Neural cell (in vitro differentiated cells): ENCODE results near the gene MOCS2. TPM values are rescaled to one million over a fixed set of nuclear protein-coding genes. Genes with fewer than 3 reads are reported as not detected.

Experiments used
- H2AFZ ChIP-seq: fragments of 200-600, 300-800 bp; sonication (generic), shearing (Covaris generic); 2 replicates; pipeline ENCODE4 v1.6.0; 2014; ENCODE audit warnings: low read depth, mild to moderate bottlenecking, antibody characterized with exemption, low read length, moderate library complexity
- H3F3A ChIP-seq: fragments of 200-600 bp; shearing (Covaris generic); 2 replicates; pipeline ENCODE4 v1.6.1; 2016; ENCODE audit warnings: mild to moderate bottlenecking, moderate library complexity, mixed read lengths, antibody characterized with exemption, low read length; ENCODE audit not compliant: insufficient read depth, poor library complexity, severe bottlenecking
- H3K27ac ChIP-seq: fragments of 200-600, 300-800 bp; sonication (generic), shearing (Covaris generic); 2 replicates; pipeline ENCODE4 v1.5.1; 2014; ENCODE audit warnings: mild to moderate bottlenecking, low read length, moderate library complexity
- H3K27me3 ChIP-seq: fragments of 300-800, 200-600 bp; sonication (generic), shearing (Covaris generic); 2 replicates; pipeline ENCODE4 v1.6.0; 2014; ENCODE audit warnings: mild to moderate bottlenecking, low read depth, low read length, moderate library complexity; ENCODE audit not compliant: insufficient read depth
- H3K36me3 ChIP-seq: fragments of 300-800, 200-600 bp; sonication (generic), shearing (Covaris generic); 2 replicates; pipeline ENCODE4 v1.5.1; 2014; ENCODE audit warnings: mild to moderate bottlenecking, antibody characterized with exemption, low read length, moderate library complexity; ENCODE audit not compliant: insufficient read depth
- H3K4me2 ChIP-seq: fragments of 300-800, 200-600 bp; sonication (generic), shearing (Covaris generic); 2 replicates; pipeline ENCODE4 v1.6.0; 2014; ENCODE audit warnings: mild to moderate bottlenecking, low read length
- H3K4me3 ChIP-seq: fragments of 300-800, 200-600 bp; sonication (generic), shearing (Covaris generic); 2 replicates; pipeline ENCODE4 v1.5.1; 2014; ENCODE audit warnings: mild to moderate bottlenecking, low read length, moderate library complexity
- H3K79me2 ChIP-seq: fragments of 200-600 bp; shearing (Covaris generic); replicated peaks from 2 replicates; pipeline ENCODE4 v1.6.0; 2014; ENCODE audit warnings: mild to moderate bottlenecking, low read length, moderate library complexity; ENCODE audit not compliant: insufficient read depth
- H3K9ac ChIP-seq: fragments of 300-800, 200-600 bp; sonication (generic), shearing (Covaris generic); 2 replicates; pipeline ENCODE4 v1.6.1; 2016; ENCODE audit warnings: mild to moderate bottlenecking, low read length, mixed read lengths
- H3K9me2 ChIP-seq: fragments of 200-600 bp; shearing (Covaris generic); 2 replicates; pipeline ENCODE4 v1.6.1; 2016; ENCODE audit warnings: mild to moderate bottlenecking, low read length, mixed read lengths; ENCODE audit not compliant: insufficient read depth
- H3K9me3 ChIP-seq: fragments of 200-600, 300-800 bp; sonication (generic), shearing (Covaris generic); 2 replicates; pipeline ENCODE4 v1.6.1; 2016; ENCODE audit warnings: mild to moderate bottlenecking, mixed run types, low read length, moderate library complexity, mixed read lengths
- H4K20me1 ChIP-seq: fragments of 200-600 bp; shearing (Covaris generic); 2 replicates; pipeline ENCODE4 v1.6.1; 2016; ENCODE audit warnings: mild to moderate bottlenecking, mixed run types; ENCODE audit not compliant: insufficient read depth
- CTCF ChIP-seq: fragments of 450-650 bp; IDR thresholded peaks from 2 replicates; pipeline ENCODE4 v1.5.1; 2014; ENCODE audit warnings: antibody characterized with exemption, mild to moderate bottlenecking, moderate library complexity; ENCODE audit not compliant: poor library complexity, severe bottlenecking
- EP300 ChIP-seq: fragments of 450-650 bp; conservative IDR thresholded peaks from 2 replicates; pipeline ENCODE4 v1.6.1; 2014; ENCODE audit warnings: antibody characterized with exemption, mild to moderate bottlenecking, moderate library complexity; ENCODE audit not compliant: poor library complexity, severe bottlenecking
- EZH2 ChIP-seq: fragments of 200-600, 300-800 bp; shearing (Covaris generic), sonication (generic); IDR thresholded peaks from 2 replicates; pipeline ENCODE4 v1.6.1; 2014; ENCODE audit warnings: antibody characterized with exemption, low read length, borderline replicate concordance, mild to moderate bottlenecking; ENCODE audit not compliant: insufficient read depth, poor library complexity, severe bottlenecking
- MXI1 ChIP-seq: fragments of 450-650 bp; conservative IDR thresholded peaks from 2 replicates; pipeline ENCODE4 v1.6.1; 2014; ENCODE audit warnings: antibody characterized with exemption, mild to moderate bottlenecking; ENCODE audit not compliant: poor library complexity, severe bottlenecking
- POLR2AphosphoS5 ChIP-seq: IDR thresholded peaks from 2 replicates; pipeline ENCODE4 v1.6.1; 2012
- RAD21 ChIP-seq: fragments of 450-650 bp; conservative IDR thresholded peaks from 2 replicates; pipeline ENCODE4 v1.6.1; 2014; ENCODE audit warnings: antibody characterized with exemption, mild to moderate bottlenecking, moderate library complexity
- REST ChIP-seq: IDR thresholded peaks from 2 replicates; pipeline ENCODE4 v1.6.1; 2012; ENCODE audit warnings: borderline replicate concordance
- SMC3 ChIP-seq: fragments of 450-650 bp; conservative IDR thresholded peaks from 2 replicates; pipeline ENCODE4 v1.6.1; 2014; ENCODE audit warnings: antibody characterized with exemption, mild to moderate bottlenecking, moderate library complexity; ENCODE audit not compliant: poor library complexity
- TAF1 ChIP-seq: IDR thresholded peaks from 2 replicates; pipeline ENCODE4 v1.6.1; 2012; ENCODE audit warnings: low read depth
- polyA plus RNA-seq: library from polyadenylated mRNA; depleted of rRNA; stranded (reverse); fragments of >200 nt; gene quantifications from 2 replicates; pipeline ENCODE4 v1.2.3, GENCODE V29; 2014

MOCS2 gene
- polyA plus RNA-seq, 1 donor from 2014 or later, result 71.0 TPM

GRCh38 chr5:53128481-53128880, 18.9 kb upstream of the MOCS2 start:
- no peak for TF ChIP-seq EZH2
- no peak for TF ChIP-seq SMC3
- TF ChIP-seq REST, result no peak
- no peak for TF ChIP-seq RAD21
- TF ChIP-seq POLR2AphosphoS5, result no peak
- no peak for TF ChIP-seq MXI1
- no peak for TF ChIP-seq TAF1
- no peak for TF ChIP-seq CTCF
- TF ChIP-seq EP300, result no peak
- H3K9ac ChIP-seq, result no peak overlapping the region

GRCh38 chr5:53127107-53127506, 17.6 kb upstream of the MOCS2 start:
- no peaks in the 10 kb centered on the region for H3K36me3 ChIP-seq
- H3K27ac ChIP-seq, result no peak overlapping the region
- H3K9me3 ChIP-seq, result no peaks in the 10 kb centered on the region
- H3K4me2 ChIP-seq, result no peak overlapping the region
- H2AFZ ChIP-seq, result no peak overlapping the region
- H3F3A ChIP-seq, result no peaks in the 10 kb centered on the region
- H4K20me1 ChIP-seq, result no peaks in the 10 kb centered on the region
- H3K9ac ChIP-seq, result no peak overlapping the region
- H3K9me2 ChIP-seq, result no peaks in the 10 kb centered on the region
- no peak overlapping the region for H3K4me3 ChIP-seq
- no peaks in the 10 kb centered on the region for H3K79me2 ChIP-seq
- TF ChIP-seq RAD21 (no peak), POLR2AphosphoS5 (no peak), EZH2 (no peak), TAF1 (no peak), REST (no peak), SMC3 (no peak), EP300 (no peak)
- no peaks in the 10 kb centered on the region for H3K27me3 ChIP-seq

More at GRCh38 chr5:53128481-53128880, 18.9 kb upstream of the MOCS2 start:
- H3K27me3 ChIP-seq, result no peaks in the 10 kb centered on the region
- H3K27ac ChIP-seq, result no peak overlapping the region
- H3K4me2 ChIP-seq, result no peak overlapping the region
- no peaks in the 10 kb centered on the region for H3K9me2 ChIP-seq
- H3K4me3 ChIP-seq, result no peak overlapping the region
- no peak overlapping the region for H2AFZ ChIP-seq
- no peaks in the 10 kb centered on the region for H3K79me2 ChIP-seq
- H3K9me3 ChIP-seq, result no peaks in the 10 kb centered on the region
- H3F3A ChIP-seq, result no peaks in the 10 kb centered on the region
- H3K36me3 ChIP-seq, result no peaks in the 10 kb centered on the region
- no peaks in the 10 kb centered on the region for H4K20me1 ChIP-seq
